Measurements from ENCODE around the gene SLC50A1. TPM values are rescaled to one million over a fixed set of nuclear protein-coding genes. Genes with fewer than 3 reads are reported as not detected.
A peak's percentile ranks its signal among the peaks of the same experiment; 100 is the strongest.
"Not testable (repeated sequence)": the region's sequence is repeated elsewhere in the genome, so short reads cannot be mapped to it uniquely, and the experiment has no call there.

SLC50A1 gene
- polyA plus RNA-seq, 2 of the 4 experiments (the other 2 are of a cell fraction) = 28.2 to 39.4 TPM

- ATAC-seq (no peak), DNase-seq (ENCODE audit: low read depth in 1 of 2, low spot score in 1 of 2) (no peak), FAIRE-seq (no peak)
- ChIA-PET CTCF (interaction anchor here (1.1 to 2.1 kb wide), 2 partner anchors 37 to 51 kb away, joined by 3 to 4 read pairs; no protein-coding TSS in a partner anchor), POLR2A (no interaction called here)
- 5% methylated on average over 11 of the region's 11 CpGs for WGBS (ENCODE audit: missing lambda C conversion rate)
- H3K4me2 ChIP-seq = peak overlapping the region; percentile 75
- H3K4me1 ChIP-seq = peaks cover 12% of the 10 kb centered on the region
- no peaks in the 10 kb centered on the region for H3K9me3 ChIP-seq
- peak overlapping the region; percentile 65 for H3K4me3 ChIP-seq
- H3K27ac ChIP-seq = peak overlapping the region; percentile 83 to 90
- TF ChIP-seq ZC3H11A (IDR thresholded peaks at IDR 0.05) = peak; percentile 6; the same call in 1 of the 2 replicates
- TF ChIP-seq RFX5 (IDR thresholded peaks at IDR 0.05) = no peak
These were observed 4.9 kb downstream of the SLC50A1 start for GRCh38 chr1:155140630-155140953.

GRCh38 chr1:155141749-155142148 lies 6.1 kb downstream of the SLC50A1 start:
- no peak overlapping the region for H3K4me3 ChIP-seq
- H3K4me1 ChIP-seq = peaks cover 10% of the 10 kb centered on the region
- ChIA-PET CTCF (interaction anchor here (1.0 to 11.7 kb wide), 5 partner anchors 15 to 52 kb away, joined by 3 to 79 read pairs (median 4); no protein-coding TSS in a partner anchor), POLR2A (no interaction called here)
- no peak overlapping the region for H3K27ac ChIP-seq
- no peak for DNase-seq (ENCODE audit: low read depth in 1 of 2, low spot score in 1 of 2)
- no peak overlapping the region for H3K4me2 ChIP-seq
- FAIRE-seq = no peak
- no peak for TF ChIP-seq KDM5A (IDR thresholded peaks at IDR 0.05)
- TF ChIP-seq JUN (IDR thresholded peaks at IDR 0.05) = no peak
- TF ChIP-seq ZSCAN20 (CRISPR knock-in tag; IDR thresholded peaks at IDR 0.05) = no peak
- TF ChIP-seq KDM1A (IDR thresholded peaks at IDR 0.05; ENCODE audit: low read depth) = no peak
- no peak for TF ChIP-seq CHD4 (IDR thresholded peaks at IDR 0.05; ENCODE audit: borderline replicate concordance)
- TF ChIP-seq EHF (CRISPR knock-in tag; IDR thresholded peaks at IDR 0.05) = no peak
- no peak for TF ChIP-seq HOXB5 (CRISPR knock-in tag; IDR thresholded peaks at IDR 0.05)
- no peak for TF ChIP-seq NPAS2 (CRISPR knock-in tag; IDR thresholded peaks at IDR 0.05; ENCODE audit: borderline replicate concordance)
- TF ChIP-seq SREBF2 (IDR thresholded peaks at IDR 0.05) = no peak
- TF ChIP-seq TP53 (CRISPR knock-in tag; IDR thresholded peaks at IDR 0.05) = no peak
- TF ChIP-seq EHMT2 (IDR thresholded peaks at IDR 0.05; ENCODE audit: low read depth) = no peak
- TF ChIP-seq HEYL (CRISPR knock-in tag; IDR thresholded peaks at IDR 0.05) = no peak
- TF ChIP-seq POLR2A (IDR thresholded peaks at IDR 0.05; ENCODE audit: low read length) = no peak
- no peak for TF ChIP-seq MAX (IDR thresholded peaks at IDR 0.05)
- no peak for TF ChIP-seq RNF2 (IDR thresholded peaks at IDR 0.05; ENCODE audit: borderline replicate concordance, low read depth)
- TF ChIP-seq JUNB (IDR thresholded peaks at IDR 0.05) = no peak
- TF ChIP-seq RARB (CRISPR knock-in tag; IDR thresholded peaks at IDR 0.05) = no peak
- no peak for ATAC-seq
- WGBS (ENCODE audit: missing lambda C conversion rate) = 78% methylated on average over 7 of the region's 7 CpGs
- H3K9me3 ChIP-seq = no peaks in the 10 kb centered on the region

GRCh38 chr1:155145491-155145890 lies 9.8 kb downstream of the SLC50A1 start:
- no peak for TF ChIP-seq FOXS1 (CRISPR knock-in tag; IDR thresholded peaks at IDR 0.05)
- TF ChIP-seq GATA3 (IDR thresholded peaks at IDR 0.05; ENCODE audit: borderline replicate concordance) = no peak
- Histone ChIP-seq H3K4me3 (no peak overlapping the region), H3K4me2 (no peak overlapping the region), H3K4me1 (no peaks in the 10 kb centered on the region), H3K27ac (no peak overlapping the region), H3K9me3 (no peaks in the 10 kb centered on the region)
- DNase-seq (ENCODE audit: low read depth in 1 of 2, low spot score in 1 of 2) (no peak), ATAC-seq (peak in 1 of 2 experiments; percentile 52; a peak in 1 of 6 replicates), FAIRE-seq (no peak)
- WGBS (ENCODE audit: missing lambda C conversion rate) = 15% methylated on average over 3 of the region's 3 CpGs
- ChIA-PET POLR2A (no interaction called here), CTCF (interaction anchor here (0.6 to 11.7 kb wide), 10 partner anchors 10 to 84 kb away, joined by 3 to 79 read pairs (median 4); no protein-coding TSS in a partner anchor)

- ATAC-seq; DNase-seq (ENCODE audit: low read depth in 1 of 2, low spot score in 1 of 2); H3K4me1 ChIP-seq; FAIRE-seq; H3K4me3 ChIP-seq; H3K4me2 ChIP-seq; H3K9me3 ChIP-seq; POLR2A ChIA-PET; H3K27ac ChIP-seq: not testable (repeated sequence)
- WGBS (ENCODE audit: missing lambda C conversion rate) = 15% methylated on average over 3 of the region's 3 CpGs
- CTCF ChIA-PET = interaction anchor here (0.9 to 10.0 kb wide), 7 partner anchors 10 to 65 kb away, joined by 3 to 75 read pairs (median 6); partner anchors contain the start of gene KRTCAP2
These were observed 20.5 kb downstream of the SLC50A1 start for GRCh38 chr1:155155996-155156643.

Measured in A549 (cell line).